ENCODE measurements around the gene CUL2.

- TF ChIP-seq EP300 (IDR thresholded peaks at IDR 0.05) (no peak), POLR2A (IDR thresholded peaks at IDR 0.05) (no peak), CTCF (IDR thresholded peaks at IDR 0.05) (no peak), POLR2AphosphoS5 (IDR thresholded peaks at IDR 0.05) (no peak)
Observed at GRCh38 chr10:35126062-35126529, 36.0 kb upstream of the CUL2 start.
